Parathyroid adenoma (tissue), 2 donors: ENCODE data around the gene CDX2.

Source experiments
- H2AFZ ChIP-seq: fragments of 300-600 bp; sonication (generic); one replicate; pipeline ENCODE4 v1.7.0; 2017; ENCODE audit warnings: antibody characterized with exemption, mild to moderate bottlenecking
- H3K27ac ChIP-seq: fragments of 300-600 bp; sonication (generic); one replicate; pipeline ENCODE4 v1.7.0; 2017
- H3K27me3 ChIP-seq: fragments of 300-600 bp; sonication (generic); one replicate; pipeline ENCODE4 v1.7.0; 2017; ENCODE audit warnings: low read length; ENCODE audit not compliant: control insufficient read depth, insufficient read depth
- H3K36me3 ChIP-seq: fragments of 300-600 bp; sonication (generic); one replicate; pipeline ENCODE4 v1.7.0; 2017; ENCODE audit warnings: low read length; ENCODE audit not compliant: control insufficient read depth, insufficient read depth
- H3K4me1 ChIP-seq: fragments of 300-600 bp; sonication (generic); one replicate; pipeline ENCODE4 v1.7.0; 2017; ENCODE audit warnings: control low read depth
- H3K4me2 ChIP-seq: fragments of 300-600 bp; sonication (generic); one replicate; pipeline ENCODE4 v1.7.0; 2017; ENCODE audit warnings: low read length
- H3K4me3 ChIP-seq: fragments of 300-600 bp; sonication (generic); one replicate; pipeline ENCODE4 v1.7.0; 2017; ENCODE audit warnings: low read depth, low read length
- H3K79me2 ChIP-seq: fragments of 300-600 bp; sonication (generic); one replicate; pipeline ENCODE4 v1.7.0; 2017; ENCODE audit warnings: control low read depth
- H3K9ac ChIP-seq: fragments of 300-600 bp; sonication (generic); one replicate; pipeline ENCODE4 v1.7.0; 2017; ENCODE audit warnings: mild to moderate bottlenecking
- H3K9me3 ChIP-seq: fragments of 300-600 bp; sonication (generic); one replicate; pipeline ENCODE4 v1.7.0; 2017; ENCODE audit warnings: low read length; ENCODE audit not compliant: control insufficient read depth
- CTCF ChIP-seq: fragments of 300-600 bp; sonication (generic); IDR thresholded peaks from one replicate; pipeline ENCODE4 v1.7.0; 2017; ENCODE audit warnings: antibody characterized with exemption, mild to moderate bottlenecking
- donor health status: primary hyperparathyroidism.

The CDX2 gene

GRCh38 chr13:27972478-27972820 is 3.3 kb upstream of the CDX2 start:
- no peak overlapping the region for H3K27ac ChIP-seq
- H2AFZ ChIP-seq = no peak overlapping the region
- H3K9ac ChIP-seq = no peak overlapping the region
- no peaks in the 10 kb centered on the region for H3K79me2 ChIP-seq
- H3K36me3 ChIP-seq = no peaks in the 10 kb centered on the region
- H3K4me1 ChIP-seq = no peaks in the 10 kb centered on the region
- H3K4me2 ChIP-seq = no peak overlapping the region
- H3K27me3 ChIP-seq = peaks cover 20% of the 10 kb centered on the region
- no peaks in the 10 kb centered on the region for H3K9me3 ChIP-seq
- no peak for TF ChIP-seq CTCF
- no peak overlapping the region for H3K4me3 ChIP-seq

- no peak overlapping the region for H3K27ac ChIP-seq
- TF ChIP-seq CTCF = no peak
- no peaks in the 10 kb centered on the region for H3K79me2 ChIP-seq
- H3K9me3 ChIP-seq = no peaks in the 10 kb centered on the region
- H2AFZ ChIP-seq = no peak overlapping the region
- H3K4me1 ChIP-seq = no peaks in the 10 kb centered on the region
- H3K4me2 ChIP-seq = no peak overlapping the region
- H3K36me3 ChIP-seq = no peaks in the 10 kb centered on the region
- H3K27me3 ChIP-seq = peaks cover 20% of the 10 kb centered on the region
- no peak overlapping the region for H3K9ac ChIP-seq
- no peak overlapping the region for H3K4me3 ChIP-seq
Measured at GRCh38 chr13:27971776-27972477, 2.8 kb upstream of the CDX2 start.

GRCh38 chr13:27971236-27971645 is 2.1 kb upstream of the CDX2 start:
- no peaks in the 10 kb centered on the region for H3K4me1 ChIP-seq
- no peaks in the 10 kb centered on the region for H3K36me3 ChIP-seq
- TF ChIP-seq CTCF = no peak
- no peak overlapping the region for H3K9ac ChIP-seq
- H3K27me3 ChIP-seq = peaks cover 21% of the 10 kb centered on the region
- H3K9me3 ChIP-seq = no peaks in the 10 kb centered on the region
- no peak overlapping the region for H3K4me2 ChIP-seq
- H2AFZ ChIP-seq = no peak overlapping the region
- H3K27ac ChIP-seq = no peak overlapping the region
- H3K4me3 ChIP-seq = no peak overlapping the region
- no peaks in the 10 kb centered on the region for H3K79me2 ChIP-seq

- no peak for TF ChIP-seq CTCF
- Histone ChIP-seq H3K27me3 (peaks cover 21% of the 10 kb centered on the region), H3K4me1 (no peaks in the 10 kb centered on the region), H3K4me3 (no peak overlapping the region), H2AFZ (no peak overlapping the region), H3K27ac (no peak overlapping the region), H3K4me2 (no peak overlapping the region), H3K79me2 (no peaks in the 10 kb centered on the region), H3K9me3 (no peaks in the 10 kb centered on the region), H3K9ac (no peak overlapping the region), H3K36me3 (no peaks in the 10 kb centered on the region)
Measured at GRCh38 chr13:27970382-27971235, 1.5 kb upstream of the CDX2 start.
